HPDE6-E6E7 (cell line): Measurements from ENCODE around the gene ACTMAP.

Source experiments
- DNase-seq: peaks from one replicate; pipeline ENCODE4 v3.0.0; 2011; ENCODE audit warnings: missing footprints; ENCODE audit errors: extremely low spot score

ACTMAP gene

DNA sequence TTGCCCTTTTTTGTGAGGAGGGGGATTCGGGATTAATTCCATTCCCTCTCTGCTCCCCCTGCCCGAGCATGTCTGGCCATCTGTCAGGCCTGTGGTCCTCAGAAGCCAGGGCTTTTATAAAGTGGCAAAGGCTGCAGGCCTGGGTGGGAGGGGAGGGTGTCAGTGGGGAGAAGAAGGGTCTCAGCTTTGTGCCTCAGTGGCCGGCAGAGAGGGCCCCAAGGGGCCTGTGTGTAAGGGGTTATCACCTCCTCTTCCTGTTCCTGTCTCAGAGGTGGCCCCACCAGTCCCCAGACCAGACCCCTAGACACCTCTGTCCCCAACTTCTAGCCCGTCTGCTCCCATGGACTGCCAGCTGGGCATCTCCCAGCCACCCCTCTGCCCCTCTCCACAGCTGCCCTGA is 56.4 kb downstream of the ACTMAP start:
- DNase-seq: no peak

DNA sequence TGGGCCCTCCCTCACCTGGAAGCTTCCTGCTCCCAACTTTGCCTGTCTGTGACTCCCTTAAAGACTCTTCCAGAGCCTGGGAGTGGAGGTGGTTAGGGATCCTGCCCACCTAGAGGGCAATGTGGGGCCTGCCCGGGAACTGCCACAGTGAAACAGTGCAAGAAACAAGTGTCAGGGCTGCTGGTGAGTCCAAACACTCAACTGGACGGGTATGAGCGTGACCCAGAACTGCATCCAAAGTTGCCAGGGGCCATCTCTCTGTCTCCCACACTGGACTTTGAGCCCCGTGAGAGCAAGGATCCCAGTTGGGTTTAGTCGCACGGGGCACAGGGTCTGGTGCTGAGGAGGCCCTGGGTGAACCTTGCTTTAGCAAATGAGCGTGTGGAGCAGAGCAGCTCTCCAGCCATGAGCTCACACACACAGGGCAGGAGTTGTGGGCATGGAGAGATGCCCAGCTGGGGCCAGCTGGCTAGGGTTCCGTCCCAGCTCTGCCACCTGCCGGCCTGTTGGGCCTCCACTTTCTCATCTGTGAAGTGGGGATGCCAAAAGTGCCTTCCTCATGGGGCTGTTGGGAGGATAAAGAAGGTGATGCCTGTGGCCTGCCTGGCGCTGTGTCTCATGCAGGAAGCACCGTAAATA is 57.0 kb downstream of the ACTMAP start:
- DNase-seq: no peak

DNA sequence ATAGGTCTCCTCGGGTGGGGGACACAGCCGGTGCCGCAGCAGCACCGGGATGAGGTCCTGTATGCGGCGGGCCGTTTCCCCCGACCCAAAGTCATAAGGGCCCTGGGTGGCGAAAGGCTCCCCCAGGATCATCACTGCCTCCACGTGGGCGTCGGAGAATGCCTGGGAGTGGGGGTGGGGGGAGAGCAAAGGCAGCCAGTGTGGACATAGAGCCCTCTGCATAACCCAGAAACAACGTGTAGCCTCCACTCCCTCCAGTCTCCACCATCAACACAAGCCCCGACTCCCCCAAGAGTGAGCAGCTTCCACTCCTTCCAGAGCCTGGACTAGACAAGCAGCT is 58.1 kb downstream of the ACTMAP start:
- no peak for DNase-seq

DNA sequence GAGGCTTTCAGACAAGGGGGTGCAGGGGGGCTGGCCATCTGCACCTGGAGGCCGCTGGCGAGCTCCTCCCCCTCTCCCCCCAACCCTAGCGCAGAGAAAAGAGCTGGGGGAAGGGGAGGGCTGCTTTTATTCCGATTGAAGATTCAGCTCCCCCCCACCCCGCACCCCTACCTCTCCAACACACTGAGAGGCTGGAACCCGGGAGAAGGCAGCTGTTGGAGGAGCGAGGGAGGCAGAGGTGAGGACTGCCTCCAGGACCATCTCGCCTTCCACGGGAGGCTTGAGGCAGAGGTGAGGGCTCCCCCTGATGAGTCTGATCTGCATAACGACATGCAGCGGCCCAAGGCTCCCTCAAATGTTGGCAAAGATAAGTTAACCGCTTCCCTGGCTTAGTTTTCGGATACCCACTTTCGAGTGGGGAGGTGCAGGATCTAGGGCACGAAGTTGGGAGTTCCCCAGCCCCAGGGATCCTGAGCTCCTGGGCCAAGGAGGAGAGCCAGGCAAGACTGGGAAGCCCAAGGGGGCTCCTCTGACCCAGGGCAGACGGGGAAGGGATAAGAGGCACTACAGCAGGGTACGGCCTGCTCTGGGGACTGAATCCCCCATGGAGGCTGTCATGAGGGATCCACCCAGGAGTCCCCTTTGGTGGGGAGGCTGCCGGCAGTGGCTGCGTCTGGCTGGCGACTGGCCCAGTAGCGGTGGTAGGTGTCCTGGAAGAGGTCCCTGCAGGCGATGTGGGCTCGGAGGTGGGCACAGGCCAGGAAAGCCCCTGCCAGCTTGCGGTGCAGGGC is 58.7 kb downstream of the ACTMAP start:
- DNase-seq: no peak
